ENCODE results near the gene NDUFB10.

The NDUFB10 gene

DNA sequence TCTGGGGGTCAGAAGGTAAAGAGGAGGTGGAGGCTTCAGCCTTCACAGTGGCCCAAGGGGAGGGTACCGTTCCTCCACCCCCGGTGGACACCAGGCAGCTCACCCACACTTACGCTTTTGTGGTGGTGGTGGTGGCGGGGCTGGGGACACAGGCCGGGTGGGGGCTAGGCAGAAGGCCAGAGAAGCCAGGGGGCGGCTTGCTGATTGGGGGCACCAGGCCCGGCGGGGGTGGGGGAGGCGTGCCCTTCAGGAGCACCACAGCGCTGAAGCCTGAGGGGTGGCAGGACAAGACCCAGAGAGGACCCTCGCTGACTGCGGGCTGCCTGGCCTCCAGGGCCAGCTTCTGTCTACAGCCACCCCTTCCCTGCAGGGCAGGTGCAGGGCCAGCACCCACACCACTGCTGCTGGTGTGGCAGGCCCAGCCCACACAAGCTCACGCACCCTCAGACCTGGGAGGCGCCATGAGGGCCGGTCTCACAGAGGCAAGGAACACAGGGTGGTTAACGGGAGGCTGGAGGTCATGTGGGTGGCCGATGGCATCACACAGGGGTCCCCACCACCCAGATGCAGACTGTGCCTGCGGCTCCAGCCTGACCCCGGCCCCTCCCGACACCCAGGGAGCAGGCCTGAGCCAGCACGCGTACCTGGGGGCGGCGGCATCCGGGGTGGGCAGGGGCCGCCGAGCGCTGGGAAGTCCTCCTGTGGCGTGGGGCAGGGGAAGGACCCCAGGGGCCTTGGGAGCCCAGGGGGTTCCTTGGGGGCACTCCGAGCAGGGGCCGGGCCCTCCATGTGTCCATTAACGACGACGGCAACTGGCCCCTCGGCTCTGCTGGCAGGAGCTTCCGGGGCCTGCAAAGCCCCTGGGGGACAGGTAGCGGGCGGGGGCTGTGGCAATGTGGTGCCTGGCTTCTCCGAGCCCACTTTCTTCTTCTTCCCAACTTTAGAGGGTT, 39.8 kb downstream of the NDUFB10 start:
- Histone ChIP-seq H3K4me1 (no peaks in the 10 kb centered on the region), H3K9me3 (ENCODE audit: control insufficient read depth, low read length) (no peaks in the 10 kb centered on the region), H2AFZ (no peak overlapping the region), H3K27me3 (ENCODE audit: control insufficient read depth, insufficient read depth, low read length) (no peaks in the 10 kb centered on the region), H3K27ac (no peak overlapping the region), H3K79me2 (peaks cover 12% of the 10 kb centered on the region), H3K4me3 (ENCODE audit: low read depth, low read length) (no peak overlapping the region), H3K9ac (no peak overlapping the region), H3K36me3 (ENCODE audit: control insufficient read depth, insufficient read depth, low read length) (no peaks in the 10 kb centered on the region), H3K4me2 (ENCODE audit: low read length) (no peak overlapping the region)
- TF ChIP-seq, protein P1, sequence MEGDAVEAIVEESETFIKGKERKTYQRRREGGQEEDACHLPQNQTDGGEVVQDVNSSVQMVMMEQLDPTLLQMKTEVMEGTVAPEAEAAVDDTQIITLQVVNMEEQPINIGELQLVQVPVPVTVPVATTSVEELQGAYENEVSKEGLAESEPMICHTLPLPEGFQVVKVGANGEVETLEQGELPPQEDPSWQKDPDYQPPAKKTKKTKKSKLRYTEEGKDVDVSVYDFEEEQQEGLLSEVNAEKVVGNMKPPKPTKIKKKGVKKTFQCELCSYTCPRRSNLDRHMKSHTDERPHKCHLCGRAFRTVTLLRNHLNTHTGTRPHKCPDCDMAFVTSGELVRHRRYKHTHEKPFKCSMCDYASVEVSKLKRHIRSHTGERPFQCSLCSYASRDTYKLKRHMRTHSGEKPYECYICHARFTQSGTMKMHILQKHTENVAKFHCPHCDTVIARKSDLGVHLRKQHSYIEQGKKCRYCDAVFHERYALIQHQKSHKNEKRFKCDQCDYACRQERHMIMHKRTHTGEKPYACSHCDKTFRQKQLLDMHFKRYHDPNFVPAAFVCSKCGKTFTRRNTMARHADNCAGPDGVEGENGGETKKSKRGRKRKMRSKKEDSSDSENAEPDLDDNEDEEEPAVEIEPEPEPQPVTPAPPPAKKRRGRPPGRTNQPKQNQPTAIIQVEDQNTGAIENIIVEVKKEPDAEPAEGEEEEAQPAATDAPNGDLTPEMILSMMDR (IDR thresholded peaks at IDR 0.05): no peak

DNA sequence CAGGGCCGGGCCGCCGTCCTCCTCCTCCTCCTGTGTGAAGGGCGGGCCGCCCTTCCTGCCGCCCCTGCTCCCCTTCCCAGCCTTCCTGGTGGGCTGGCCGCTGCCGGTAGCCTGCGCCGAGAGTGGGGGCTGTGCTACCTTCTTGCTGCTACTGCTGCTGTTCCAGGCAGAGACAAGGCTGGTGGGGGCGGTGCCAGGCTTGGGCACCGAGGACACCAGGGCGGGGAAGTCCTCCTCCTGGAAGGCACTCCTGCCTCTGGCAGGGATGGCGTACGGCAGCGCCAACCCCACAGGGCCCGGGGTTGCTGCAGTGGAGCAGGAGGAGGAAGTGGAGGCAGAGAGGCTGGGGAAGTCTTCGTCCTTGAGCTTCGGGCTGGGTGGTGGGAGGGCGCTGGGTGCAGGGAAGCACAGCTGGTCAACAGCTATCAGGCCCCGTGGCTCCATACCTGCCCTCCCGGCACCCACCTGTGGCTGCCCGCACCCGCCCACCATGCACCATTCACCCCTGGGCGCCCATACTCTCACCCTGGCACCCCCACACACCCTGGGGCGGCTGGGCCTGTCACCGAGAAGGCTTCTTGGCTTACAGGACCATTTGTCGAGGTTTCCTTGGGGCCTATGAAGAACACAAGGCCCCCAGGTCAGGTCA, 40.7 kb downstream of the NDUFB10 start:
- H3K4me2 ChIP-seq (ENCODE audit: low read length): no peak overlapping the region

DNA sequence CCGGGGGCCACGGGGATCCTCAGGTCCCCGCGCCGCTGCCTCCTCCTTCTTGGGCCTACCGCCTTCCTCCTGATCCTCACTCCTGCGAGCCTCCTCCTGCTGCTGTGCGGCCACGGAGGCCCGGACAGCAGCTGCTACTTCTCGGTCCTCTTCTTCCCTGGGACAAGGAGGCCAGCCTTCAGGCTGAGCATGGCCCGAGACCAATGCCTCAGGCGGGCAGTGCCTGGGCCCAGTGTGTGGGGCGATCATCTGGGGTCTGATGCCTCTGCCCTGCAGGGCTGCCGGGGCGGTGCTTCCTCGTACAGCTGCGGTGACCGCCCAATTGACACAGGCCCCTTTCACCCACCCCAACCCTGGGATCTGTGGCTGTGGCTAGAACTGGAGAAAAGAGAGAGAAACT, 41.7 kb downstream of the NDUFB10 start:
- Histone ChIP-seq H3K9ac (no peak overlapping the region), H3K27ac (no peak overlapping the region), H3K4me1 (no peaks in the 10 kb centered on the region), H3K4me2 (ENCODE audit: low read length) (no peak overlapping the region), H2AFZ (no peak overlapping the region), H3K27me3 (ENCODE audit: control insufficient read depth, insufficient read depth, low read length) (no peaks in the 10 kb centered on the region), H3K9me3 (ENCODE audit: control insufficient read depth, low read length) (no peaks in the 10 kb centered on the region), H3K36me3 (ENCODE audit: control insufficient read depth, insufficient read depth, low read length) (no peaks in the 10 kb centered on the region), H3K79me2 (peaks cover 30% of the 10 kb centered on the region), H3K4me3 (ENCODE audit: low read depth, low read length) (no peak overlapping the region)
- TF ChIP-seq, protein P1 (IDR thresholded peaks at IDR 0.05): no peak

More for the DNA sequence above, 40.7 kb downstream of the NDUFB10 start:
- H3K79me2 ChIP-seq: peaks cover 19% of the 10 kb centered on the region
- no peak overlapping the region for H3K27ac ChIP-seq
- TF ChIP-seq, protein P1 (IDR thresholded peaks at IDR 0.05): no peak
- H3K36me3 ChIP-seq (ENCODE audit: control insufficient read depth, insufficient read depth, low read length): no peaks in the 10 kb centered on the region
- no peaks in the 10 kb centered on the region for H3K9me3 ChIP-seq (ENCODE audit: control insufficient read depth, low read length)
- H3K4me1 ChIP-seq: no peaks in the 10 kb centered on the region
- no peak overlapping the region for H2AFZ ChIP-seq
- no peaks in the 10 kb centered on the region for H3K27me3 ChIP-seq (ENCODE audit: control insufficient read depth, insufficient read depth, low read length)
- no peak overlapping the region for H3K9ac ChIP-seq
- no peak overlapping the region for H3K4me3 ChIP-seq (ENCODE audit: low read depth, low read length)

DNA sequence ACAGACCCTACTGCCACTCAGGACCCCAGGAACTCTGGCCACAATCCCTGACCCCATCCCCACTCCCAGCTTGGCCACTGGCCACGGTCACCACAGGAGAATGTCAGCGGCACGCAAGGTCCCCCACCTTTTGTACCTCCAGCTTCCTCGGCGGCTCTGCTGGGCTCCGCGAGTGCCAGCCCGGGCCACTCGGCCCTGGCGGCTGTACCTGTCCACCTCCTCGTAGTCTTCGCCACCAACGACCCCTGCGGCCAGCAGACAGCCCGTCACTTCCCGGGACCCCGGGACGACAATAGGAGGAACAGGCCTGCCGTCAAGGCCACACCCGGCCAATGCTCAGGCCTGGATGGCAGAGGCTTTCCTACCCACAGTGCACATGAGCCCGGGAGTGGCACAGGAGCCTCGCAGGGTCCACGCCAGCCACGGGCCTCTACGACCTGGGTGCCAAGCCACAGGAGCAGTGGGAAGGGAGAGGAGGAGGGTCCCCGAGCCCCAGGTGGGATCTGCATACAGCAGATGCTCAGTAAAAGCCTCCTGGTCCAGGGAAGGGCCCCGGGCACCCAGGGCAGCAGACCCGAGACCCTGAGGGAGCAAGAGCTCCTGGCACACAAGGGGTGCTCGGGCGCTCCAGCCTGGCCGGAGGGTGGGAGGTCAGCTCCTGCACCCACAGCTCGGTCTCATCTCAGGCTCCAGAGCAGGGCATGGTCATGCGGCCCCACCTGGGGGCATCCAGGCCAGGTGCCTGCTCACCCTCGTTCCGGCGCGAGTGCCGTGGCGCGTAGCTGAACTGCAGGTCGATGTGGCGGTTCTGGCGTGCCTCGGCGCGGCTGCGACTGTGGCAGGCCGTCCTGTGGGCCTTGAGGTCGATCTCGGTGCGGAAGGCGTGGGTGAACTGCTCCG, 42.4 kb downstream of the NDUFB10 start:
- Histone ChIP-seq H3K27me3 (ENCODE audit: control insufficient read depth, insufficient read depth, low read length) (no peaks in the 10 kb centered on the region), H3K4me2 (ENCODE audit: low read length) (no peak overlapping the region), H3K9me3 (ENCODE audit: control insufficient read depth, low read length) (no peaks in the 10 kb centered on the region), H3K79me2 (peaks cover 37% of the 10 kb centered on the region), H3K4me3 (ENCODE audit: low read depth, low read length) (no peak overlapping the region), H3K4me1 (no peaks in the 10 kb centered on the region), H2AFZ (no peak overlapping the region), H3K36me3 (ENCODE audit: control insufficient read depth, insufficient read depth, low read length) (no peaks in the 10 kb centered on the region), H3K27ac (no peak overlapping the region), H3K9ac (no peak overlapping the region)
- TF ChIP-seq, protein P1 (IDR thresholded peaks at IDR 0.05): no peak

Measured in parathyroid adenoma (tissue), 2 donors.